B cell (primary cell): ENCODE data around the gene SCAND1.

Experiments used
- CTCF ChIP-seq: fragments of 200-600 bp; IDR thresholded peaks from one replicate; pipeline ENCODE4 v1.8.0; 2022; ENCODE audit warnings: antibody characterized with exemption, mild to moderate bottlenecking
- EZH2 ChIP-seq: IDR thresholded peaks from 2 replicates; pipeline ENCODE4 v1.6.1; 2012; ENCODE audit warnings: borderline replicate concordance, low read depth, mild to moderate bottlenecking, moderate library complexity, low read length; ENCODE audit not compliant: insufficient read depth, poor library complexity, severe bottlenecking

GRCh38 chr20:35956616-35957015 is 2.3 kb upstream of the SCAND1 start:
- TF ChIP-seq CTCF: no peak
- no peak for TF ChIP-seq EZH2
